Measurements from ENCODE around the gene PPFIBP2. TPM values are rescaled to one million over a fixed set of nuclear protein-coding genes. Genes with fewer than 3 reads are reported as not detected.
A peak's percentile ranks its signal among the peaks of the same experiment; 100 is the strongest.

Gene PPFIBP2
- total and polyA plus RNA-seq, 2 of the 13 experiments (the other 11 are each of a cell fraction or from before 2014, with no cell fraction given) = 15.0 to 52.5 TPM

GRCh38 chr11:7572001-7572712 lies 58.4 kb downstream of the PPFIBP2 start (continued):
- TF ChIP-seq KLF9 (CRISPR knock-in tag; IDR thresholded peaks at IDR 0.05; ENCODE audit: low read depth) (no peak), GZF1 (CRISPR knock-in tag; IDR thresholded peaks at IDR 0.05) (no peak), ZNF296 (CRISPR knock-in tag; conservative IDR thresholded peaks at IDR 0.05) (no peak), ZNF652 (CRISPR knock-in tag; IDR thresholded peaks at IDR 0.05; ENCODE audit: borderline replicate concordance, low read depth) (no peak; the same call in 1 of the 2 replicates), ZBTB7A (CRISPR knock-in tag; IDR thresholded peaks at IDR 0.05) (no peak), CREB3 (CRISPR knock-in tag; IDR thresholded peaks at IDR 0.05) (no peak), HOXD1 (CRISPR knock-in tag; IDR thresholded peaks at IDR 0.05) (no peak), HCFC1 (IDR thresholded peaks at IDR 0.05; ENCODE audit: low read depth, low read length) (no peak), ZNF629 (CRISPR knock-in tag; conservative IDR thresholded peaks at IDR 0.05) (no peak), ZNF576 (CRISPR knock-in tag; IDR thresholded peaks at IDR 0.05) (no peak), HES4 (CRISPR knock-in tag; IDR thresholded peaks at IDR 0.05; ENCODE audit: borderline replicate concordance) (no peak), ZNF589 (CRISPR knock-in tag; conservative IDR thresholded peaks at IDR 0.05) (no peak), NR2F6 (IDR thresholded peaks at IDR 0.05) (peak; percentile 83), NR2F6 (CRISPR knock-in tag; IDR thresholded peaks at IDR 0.05) (peak; percentile 80), KLF16 (CRISPR knock-in tag; IDR thresholded peaks at IDR 0.05) (0 out of 4 replicates have a peak, but pooled peaks of 1 of the 2 experiments have one; percentile 38), ZNF207 (IDR thresholded peaks at IDR 0.05; ENCODE audit: borderline replicate concordance) (no peak), ZBTB44 (CRISPR knock-in tag; IDR thresholded peaks at IDR 0.05) (no peak), ARNTL (CRISPR knock-in tag; IDR thresholded peaks at IDR 0.05) (no peak), HNF4G (IDR thresholded peaks at IDR 0.05; ENCODE audit: borderline replicate concordance, low read depth, low read length) (0 out of 2 replicates have a peak, but pooled peaks have one; percentile 42), HNF4G (CRISPR knock-in tag; IDR thresholded peaks at IDR 0.05; ENCODE audit: borderline replicate concordance, low read depth) (0 out of 2 replicates have a peak, but pooled peaks have one; percentile 22), TFDP1 (CRISPR knock-in tag; IDR thresholded peaks at IDR 0.05; ENCODE audit: borderline replicate concordance) (no peak), ZBTB20 (CRISPR knock-in tag; IDR thresholded peaks at IDR 0.05; ENCODE audit: borderline replicate concordance, low read depth) (no peak), ZKSCAN1 (IDR thresholded peaks at IDR 0.05; ENCODE audit: low read length) (no peak), ZBTB46 (CRISPR knock-in tag; IDR thresholded peaks at IDR 0.05; ENCODE audit: borderline replicate concordance) (no peak), RFXANK (CRISPR knock-in tag; IDR thresholded peaks at IDR 0.05) (no peak)
